Prostate gland (tissue), 2 donors: ENCODE measurements around the gene SMARCA4.

Experiments used
- CTCF ChIP-seq, 4 experiments: fragments of 200-600 bp in 2 of 4; fragments of 450-650 bp in 2 of 4; sonication (generic) in 2 of 4; IDR thresholded peaks; 1 replicate in 3 of 4; 2 replicates in 1 of 4; pipeline ENCODE4 v1.5.1; 2016 to 2019; ENCODE audit warnings: antibody characterized with exemption in 4 of 4, mild to moderate bottlenecking in 2 of 4, moderate library complexity in 2 of 4
- POLR2A ChIP-seq: fragments of 450-650 bp; IDR thresholded peaks from one replicate; pipeline ENCODE4 v1.6.1; 2016; ENCODE audit warnings: antibody characterized with exemption, mild to moderate bottlenecking
- POLR2AphosphoS5 ChIP-seq: sonication (generic); formaldehyde crosslinking; IDR thresholded peaks from one replicate; pipeline ENCODE4 v1.6.1; 2017; ENCODE audit warnings: antibody characterized with exemption

GRCh38 chr19:11105014-11105636 is 144.3 kb downstream of the SMARCA4 start:
- no peak for TF ChIP-seq CTCF (IDR thresholded peaks at IDR 0.05)
- no peak for TF ChIP-seq POLR2AphosphoS5
- no peak for TF ChIP-seq POLR2A
